Activated CD4-positive, alpha-beta T cell treated with anti-CD3 and anti-CD28 coated beads for 36 hours (primary cell): Measurements from ENCODE around the gene GMIP. TPM values are rescaled to one million over a fixed set of nuclear protein-coding genes. Genes with fewer than 3 reads are reported as not detected.
"Not testable (repeated sequence)": the region's sequence is repeated elsewhere in the genome, so short reads cannot be mapped to it uniquely, and the experiment has no call there.

Source experiments
- ATAC-seq: fragments of 200-7000 bp; cut with Tn5 transposase; one replicate; pipeline ENCODE4 v1.10.0; 2021; ENCODE audit warnings: mild to moderate bottlenecking, moderate library complexity
- CTCF ChIA-PET: fragments of 350-600 bp; sonication (Branson Sonifier 250); formaldehyde crosslinking; loops from one replicate; lab custom pipeline; 2021; ENCODE audit warnings: antibody characterized with exemption; lab: Charles Lee
- POLR2A ChIA-PET: fragments of 350-600 bp; sonication (Branson Sonifier 250); formaldehyde crosslinking; loops from one replicate; lab custom pipeline; 2021; ENCODE audit warnings: antibody characterized with exemption, inconsistent platforms; lab: Charles Lee
- DNase-seq: peaks from one replicate; pipeline ENCODE4 v3.0.0-alpha.2; 2020
- H3K27ac Mint-ChIP-seq: one replicate; pipeline ENCODE4 v1.8.0; 2021; ENCODE audit warnings: mixed read lengths
- H3K27me3 Mint-ChIP-seq: one replicate; pipeline ENCODE4 v1.8.0; 2021; ENCODE audit warnings: mixed read lengths
- H3K36me3 Mint-ChIP-seq: one replicate; pipeline ENCODE4 v1.8.0; 2021; ENCODE audit warnings: low read depth, mixed read lengths
- H3K4me1 Mint-ChIP-seq: one replicate; pipeline ENCODE4 v1.8.0; 2021; ENCODE audit warnings: mixed read lengths
- H3K4me3 Mint-ChIP-seq: one replicate; pipeline ENCODE4 v1.8.0; 2021; ENCODE audit warnings: mild to moderate bottlenecking, moderate library complexity, mixed read lengths
- H3K9me3 Mint-ChIP-seq: one replicate; pipeline ENCODE4 v1.8.0; 2021; ENCODE audit warnings: low read depth, mixed read lengths
- intact Hi-C, 2 experiments: fragments of 100-400 bp; cut with DNase I in 1 of 2; cut with micrococcal nuclease in 1 of 2; formaldehyde crosslinking; loops; one replicate each; pipeline versions ENCODE4 v1.14.2 to v1.15.1; 2022 to 2024; cut with DNase I, micrococcal nuclease
- total RNA-seq, 2 experiments: library from RNA; stranded (reverse); gene quantifications; one replicate each; pipeline ENCODE4 v1.2.3, GENCODE V29; 2021

Gene GMIP, protein sequence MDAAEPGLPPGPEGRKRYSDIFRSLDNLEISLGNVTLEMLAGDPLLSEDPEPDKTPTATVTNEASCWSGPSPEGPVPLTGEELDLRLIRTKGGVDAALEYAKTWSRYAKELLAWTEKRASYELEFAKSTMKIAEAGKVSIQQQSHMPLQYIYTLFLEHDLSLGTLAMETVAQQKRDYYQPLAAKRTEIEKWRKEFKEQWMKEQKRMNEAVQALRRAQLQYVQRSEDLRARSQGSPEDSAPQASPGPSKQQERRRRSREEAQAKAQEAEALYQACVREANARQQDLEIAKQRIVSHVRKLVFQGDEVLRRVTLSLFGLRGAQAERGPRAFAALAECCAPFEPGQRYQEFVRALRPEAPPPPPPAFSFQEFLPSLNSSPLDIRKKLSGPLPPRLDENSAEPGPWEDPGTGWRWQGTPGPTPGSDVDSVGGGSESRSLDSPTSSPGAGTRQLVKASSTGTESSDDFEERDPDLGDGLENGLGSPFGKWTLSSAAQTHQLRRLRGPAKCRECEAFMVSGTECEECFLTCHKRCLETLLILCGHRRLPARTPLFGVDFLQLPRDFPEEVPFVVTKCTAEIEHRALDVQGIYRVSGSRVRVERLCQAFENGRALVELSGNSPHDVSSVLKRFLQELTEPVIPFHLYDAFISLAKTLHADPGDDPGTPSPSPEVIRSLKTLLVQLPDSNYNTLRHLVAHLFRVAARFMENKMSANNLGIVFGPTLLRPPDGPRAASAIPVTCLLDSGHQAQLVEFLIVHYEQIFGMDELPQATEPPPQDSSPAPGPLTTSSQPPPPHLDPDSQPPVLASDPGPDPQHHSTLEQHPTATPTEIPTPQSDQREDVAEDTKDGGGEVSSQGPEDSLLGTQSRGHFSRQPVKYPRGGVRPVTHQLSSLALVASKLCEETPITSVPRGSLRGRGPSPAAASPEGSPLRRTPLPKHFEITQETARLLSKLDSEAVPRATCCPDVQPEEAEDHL
- 10 to 100 TPM; 54.9 to 56.6 TPM for total RNA-seq

DNA sequence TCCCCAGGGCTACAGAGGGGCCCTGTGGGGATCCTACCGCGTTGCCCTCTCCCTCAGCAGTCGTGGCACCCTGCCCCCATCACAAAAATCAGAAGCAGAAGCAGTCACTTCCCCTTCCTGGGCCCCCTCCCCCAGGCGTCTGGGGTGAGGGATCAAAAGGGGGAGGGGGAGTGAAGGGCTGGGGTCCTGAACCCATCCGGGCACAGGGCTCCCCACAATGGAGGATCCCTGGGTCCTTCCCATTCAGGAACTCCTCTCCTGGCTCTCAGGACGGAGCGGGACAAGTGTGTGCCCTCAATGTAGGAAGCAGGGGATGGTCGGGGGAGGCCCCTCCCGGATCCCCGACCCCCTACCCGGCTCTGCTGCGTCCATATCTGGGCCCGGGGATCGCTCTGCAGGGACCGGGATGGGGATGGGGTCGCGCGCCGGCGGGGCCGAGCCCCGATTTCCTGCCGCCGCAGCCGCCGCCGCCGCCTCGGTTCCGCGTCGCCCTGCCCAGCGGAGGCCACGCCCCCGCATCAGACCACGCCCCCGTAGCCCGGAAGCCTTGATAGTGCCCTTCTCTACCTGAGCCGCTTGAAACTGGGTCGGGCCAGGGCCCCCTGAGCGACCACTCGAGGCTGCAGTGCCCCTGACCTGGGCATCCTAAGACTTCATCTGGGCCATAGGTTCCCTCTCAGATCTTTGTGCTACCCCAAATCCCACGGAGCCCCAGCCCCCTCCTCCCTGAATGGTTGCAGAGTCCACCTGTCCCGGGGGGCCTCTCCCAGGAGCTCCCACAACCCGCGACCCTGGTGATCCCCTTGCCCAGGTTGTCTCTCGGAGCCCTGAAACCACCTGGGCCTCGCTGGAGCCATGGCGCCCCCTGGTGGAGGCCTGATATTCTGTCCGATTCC is at the start of gene GMIP:
GMIP (minus strand) TSS at position 500 of the 896 bp plus-strand sequence; CDS start at position 372, 128 bp downstream.
- ATAC-seq, result peak; percentile 82
- peak; percentile 92 for DNase-seq
- Mint-ChIP-seq H3K27me3 (no peaks in the 10 kb centered on the region), H3K9me3 (no peaks in the 10 kb centered on the region), H3K36me3 (peaks cover 33% of the 10 kb centered on the region), H3K27ac (peak within 1 kb of the TSS; percentile 96), H3K4me1 (peaks cover 10% of the 10 kb centered on the region), H3K4me3 (peak within 1 kb of the TSS; percentile 100)
- intact Hi-C loops, result loop anchor here (1.0 to 5.0 kb wide), 10 partner anchors 15 to 451 kb away; partner anchors contain the start of genes PBX4 (in 2 of the 2), ATP13A1 (in 1 of the 2), BORCS8 (in 1 of the 2) and LPAR2 (in 1 of the 2)
- POLR2A ChIA-PET, result interaction anchor here (0.7 kb wide), 1 partner anchor 112 kb away, joined by 3 read pairs; no protein-coding TSS in a partner anchor
- CTCF ChIA-PET, result interaction anchor here (0.6 to 2.5 kb wide), 13 partner anchors 17 to 317 kb away, joined by 3 to 30 read pairs (median 4); no protein-coding TSS in a partner anchor

DNA sequence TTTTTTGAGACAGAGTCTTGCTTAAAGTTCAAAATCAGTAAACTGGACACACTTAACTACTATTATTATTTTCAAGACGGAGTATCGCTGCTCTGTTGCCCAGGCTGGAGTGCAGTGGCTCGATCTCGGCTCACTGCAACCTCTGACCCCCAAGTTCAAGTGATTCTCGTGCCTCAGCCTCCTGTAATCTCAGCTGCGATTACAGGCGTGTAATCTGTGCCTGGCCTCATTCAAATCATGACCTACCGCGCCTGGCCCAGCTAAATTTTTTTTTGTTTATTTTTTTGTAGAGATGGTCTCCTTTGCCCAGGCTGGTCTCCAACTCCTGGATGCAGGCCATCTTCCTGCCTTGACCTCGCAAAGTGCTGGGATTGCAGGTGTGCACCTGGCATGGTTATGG is 48.2 kb upstream of the GMIP start:
- ChIA-PET POLR2A (no interaction called here), CTCF (interaction anchor here (1.2 kb wide), 1 partner anchor 412 kb away, joined by 7 read pairs; no protein-coding TSS in a partner anchor)
- Mint-ChIP-seq H3K27ac (no peak overlapping the region), H3K9me3 (peaks cover 4% of the 10 kb centered on the region), H3K4me3 (no peak overlapping the region), H3K36me3 (peaks cover 12% of the 10 kb centered on the region), H3K4me1 (no peaks in the 10 kb centered on the region), H3K27me3 (no peaks in the 10 kb centered on the region)
- intact Hi-C loops, result no loop called here
- no peak for ATAC-seq
- no peak for DNase-seq

DNA sequence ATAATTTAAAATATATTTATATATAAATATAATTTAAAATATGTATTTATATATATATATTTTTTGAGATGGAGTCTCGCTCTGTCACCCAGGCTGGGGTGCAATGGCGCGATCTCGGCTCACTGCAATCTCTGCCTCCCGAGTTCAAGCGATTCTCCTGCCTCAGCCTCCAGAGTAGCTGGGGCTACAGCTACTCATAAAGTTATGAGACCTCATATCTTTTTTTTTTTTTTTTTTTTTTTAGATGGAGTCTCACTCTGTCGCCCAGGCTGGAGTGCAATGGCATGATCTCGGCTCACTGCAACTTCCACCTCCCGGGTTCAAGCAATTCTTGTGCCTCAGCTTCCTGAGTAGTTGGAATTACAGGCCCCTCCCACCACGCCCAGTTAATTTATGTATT is 45.6 kb upstream of the GMIP start:
- POLR2A ChIA-PET, H3K27ac Mint-ChIP-seq, CTCF ChIA-PET: not testable (repeated sequence)

DNA sequence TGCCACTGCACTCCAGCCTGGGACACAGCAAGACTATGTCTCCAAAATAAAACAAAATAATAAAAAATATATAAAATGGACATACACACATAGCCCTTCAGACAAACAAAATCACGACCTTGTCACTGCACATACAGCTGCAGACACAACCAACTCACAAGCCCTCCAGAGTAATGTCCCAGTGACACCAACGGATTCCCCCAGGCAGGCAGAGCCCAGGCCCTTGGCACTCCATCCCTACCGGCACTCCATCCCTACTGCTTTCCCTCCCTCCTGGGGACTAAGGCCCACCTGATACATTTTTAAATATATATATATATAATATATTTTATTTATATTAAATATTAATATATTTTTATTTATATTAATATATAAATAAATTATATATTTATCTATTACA is 43.6 kb upstream of the GMIP start:
- ATAC-seq (peak; percentile 17), DNase-seq (no peak)
- POLR2A ChIA-PET, result no interaction called here
- Mint-ChIP-seq H3K4me3 (no peak overlapping the region), H3K9me3 (peaks cover 25% of the 10 kb centered on the region), H3K27ac (no peak overlapping the region), H3K4me1 (no peaks in the 10 kb centered on the region), H3K27me3 (no peaks in the 10 kb centered on the region), H3K36me3 (peaks cover 46% of the 10 kb centered on the region)
- CTCF ChIA-PET, result no interaction called here
- intact Hi-C loops, result loop anchor here (2.0 to 10.0 kb wide), 2 partner anchors 16 to 858 kb away; no protein-coding TSS in a partner anchor

More for the DNA sequence above, 45.6 kb upstream of the GMIP start:
- intact Hi-C loops, result loop anchor here in 1 of 2 experiments (10.0 kb wide), 1 partner anchor 856 kb away; no protein-coding TSS in a partner anchor
- H3K9me3 Mint-ChIP-seq, result peaks cover 12% of the 10 kb centered on the region
- not testable (repeated sequence) for H3K4me1 Mint-ChIP-seq, H3K27me3 Mint-ChIP-seq, H3K4me3 Mint-ChIP-seq
- peak; percentile 35 for DNase-seq
- peak; percentile 37 for ATAC-seq
- H3K36me3 Mint-ChIP-seq, result peaks cover 28% of the 10 kb centered on the region

DNA sequence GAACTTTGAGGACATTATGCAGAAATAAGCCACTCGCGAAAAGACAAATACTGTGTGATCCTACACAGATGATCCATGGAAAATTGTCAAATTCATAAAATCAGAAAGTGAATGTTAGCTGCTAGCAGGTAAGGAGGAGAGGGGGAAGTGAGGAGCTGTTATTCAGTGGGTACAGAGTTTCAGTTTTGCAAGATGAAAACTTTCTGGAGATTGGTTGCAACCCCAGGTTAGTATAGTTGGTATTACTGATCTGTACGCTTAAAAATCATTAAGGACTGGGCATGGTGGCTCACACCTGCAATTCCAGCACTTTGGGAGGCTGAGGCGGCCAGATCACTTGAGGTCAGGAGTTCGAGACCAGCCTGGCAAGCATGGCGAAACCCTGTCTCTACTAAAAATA is 43.1 kb upstream of the GMIP start:
- no peak overlapping the region for H3K4me3 Mint-ChIP-seq
- DNase-seq, result no peak
- CTCF ChIA-PET, result interaction anchor here (0.7 kb wide), 1 partner anchor 248 kb away, joined by 4 read pairs; no protein-coding TSS in a partner anchor

DNA sequence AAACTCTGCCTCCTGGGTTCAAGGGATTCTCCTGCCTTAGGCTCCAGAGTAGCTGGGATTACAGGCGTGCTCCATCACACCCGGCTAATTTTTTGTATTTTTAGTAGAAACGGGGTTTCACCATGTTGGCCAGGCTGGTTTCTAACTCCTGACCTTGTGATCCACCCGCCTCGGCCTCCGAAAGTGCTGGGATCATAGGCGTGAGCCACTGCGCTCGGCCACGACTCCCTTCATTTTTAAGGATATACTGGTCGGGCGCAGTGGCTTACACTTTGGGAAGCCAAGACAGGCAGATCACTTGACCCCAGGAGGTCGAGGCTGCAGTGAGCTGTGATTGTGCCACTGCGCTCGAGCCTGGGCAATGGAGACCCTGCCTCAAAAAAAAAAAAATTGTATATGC is 42.7 kb upstream of the GMIP start:
- not testable (repeated sequence) for DNase-seq, H3K4me3 Mint-ChIP-seq, H3K27me3 Mint-ChIP-seq, ATAC-seq, H3K4me1 Mint-ChIP-seq, H3K27ac Mint-ChIP-seq
- Mint-ChIP-seq H3K9me3 (peaks cover 29% of the 10 kb centered on the region), H3K36me3 (peaks cover 54% of the 10 kb centered on the region)
- CTCF ChIA-PET, result interaction anchor here (0.7 kb wide), 1 partner anchor 248 kb away, joined by 4 read pairs; no protein-coding TSS in a partner anchor
- intact Hi-C loops, result loop anchor here (2.0 to 10.0 kb wide), 2 partner anchors 15 to 859 kb away; no protein-coding TSS in a partner anchor
- POLR2A ChIA-PET, result interaction anchor here (0.6 kb wide), 1 partner anchor 1247 kb away, joined by 9 read pairs; no protein-coding TSS in a partner anchor

More for the DNA sequence above, 43.1 kb upstream of the GMIP start:
- Mint-ChIP-seq H3K36me3 (peaks cover 50% of the 10 kb centered on the region), H3K4me1 (no peaks in the 10 kb centered on the region), H3K27ac (no peak overlapping the region), H3K27me3 (no peaks in the 10 kb centered on the region), H3K9me3 (peaks cover 25% of the 10 kb centered on the region)
- ATAC-seq, result peak; percentile 43
- intact Hi-C loops, result loop anchor here (2.0 to 10.0 kb wide), 2 partner anchors 16 to 858 kb away; no protein-coding TSS in a partner anchor
- POLR2A ChIA-PET, result no interaction called here

DNA sequence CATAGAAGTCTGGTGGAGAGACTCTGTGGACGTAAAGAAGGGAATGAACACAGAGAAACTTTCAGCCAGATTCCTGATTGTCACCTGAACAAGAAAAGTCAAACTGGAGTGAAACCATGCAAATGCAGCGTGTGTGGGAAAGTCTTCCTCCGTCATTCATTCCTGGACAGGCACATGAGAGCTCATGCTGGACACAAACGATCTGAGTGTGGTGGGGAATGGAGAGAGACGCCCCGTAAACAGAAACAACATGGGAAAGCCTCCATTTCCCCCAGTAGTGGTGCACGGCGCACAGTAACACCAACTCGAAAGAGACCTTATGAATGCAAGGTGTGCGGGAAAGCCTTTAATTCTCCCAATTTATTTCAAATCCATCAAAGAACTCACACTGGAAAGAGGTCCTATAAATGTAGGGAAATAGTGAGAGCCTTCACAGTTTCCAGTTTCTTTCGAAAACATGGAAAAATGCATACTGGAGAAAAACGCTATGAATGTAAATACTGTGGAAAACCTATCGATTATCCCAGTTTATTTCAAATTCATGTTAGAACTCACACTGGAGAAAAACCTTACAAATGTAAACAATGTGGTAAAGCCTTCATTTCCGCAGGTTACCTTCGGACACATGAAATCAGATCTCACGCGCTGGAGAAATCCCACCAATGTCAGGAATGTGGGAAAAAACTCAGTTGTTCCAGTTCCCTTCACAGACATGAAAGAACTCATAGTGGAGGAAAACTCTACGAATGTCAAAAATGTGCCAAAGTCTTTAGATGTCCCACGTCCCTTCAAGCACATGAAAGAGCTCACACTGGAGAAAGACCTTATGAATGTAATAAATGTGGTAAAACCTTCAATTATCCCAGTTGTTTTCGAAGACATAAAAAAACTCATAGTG is 36.0 kb upstream of the GMIP start:
- Mint-ChIP-seq H3K27ac (no peak overlapping the region), H3K27me3 (no peaks in the 10 kb centered on the region), H3K9me3 (peaks cover 62% of the 10 kb centered on the region), H3K4me1 (peaks cover 6% of the 10 kb centered on the region), H3K4me3 (no peak overlapping the region), H3K36me3 (peaks cover 94% of the 10 kb centered on the region)
- ChIA-PET CTCF (interaction anchor here (0.7 kb wide), 1 partner anchor 281 kb away, joined by 4 read pairs; no protein-coding TSS in a partner anchor), POLR2A (interaction anchor here (0.6 kb wide), 1 partner anchor 135 kb away, joined by 5 read pairs; no protein-coding TSS in a partner anchor)
- intact Hi-C loops, result loop anchor here (5.0 to 10.0 kb wide), 4 partner anchors 33 to 865 kb away; no protein-coding TSS in a partner anchor
- DNase-seq (no peak), ATAC-seq (no peak)

DNA sequence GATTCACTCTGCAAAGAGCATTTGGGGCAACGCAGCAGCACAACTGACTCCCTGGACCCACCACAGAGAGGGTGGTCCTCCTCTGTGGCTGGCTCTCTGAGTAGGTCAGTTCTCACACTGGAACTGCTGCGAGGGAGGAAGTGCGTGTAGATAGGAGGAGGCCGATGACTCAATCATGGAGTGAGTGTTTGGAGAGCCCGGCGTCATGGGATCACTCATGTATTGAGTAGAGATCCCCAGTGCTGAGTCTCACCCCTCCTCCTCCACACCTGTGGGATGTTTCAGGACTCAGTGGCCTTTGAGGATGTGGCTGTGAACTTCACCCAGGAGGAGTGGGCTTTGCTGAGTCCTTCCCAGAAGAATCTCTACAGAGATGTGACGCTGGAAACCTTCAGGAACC is 34.1 kb upstream of the GMIP start:
- H3K27ac Mint-ChIP-seq, result peak overlapping the region; percentile 37
- H3K36me3 Mint-ChIP-seq, result peaks cover 95% of the 10 kb centered on the region
- ChIA-PET POLR2A (no interaction called here), CTCF (no interaction called here)
- H3K27me3 Mint-ChIP-seq, result no peaks in the 10 kb centered on the region
- no peak for ATAC-seq
- no peak overlapping the region for H3K4me3 Mint-ChIP-seq
- peaks cover 10% of the 10 kb centered on the region for H3K4me1 Mint-ChIP-seq
- DNase-seq, result no peak
- intact Hi-C loops, result loop anchor here in 1 of 2 experiments (5.0 kb wide), 2 partner anchors 35 to 115 kb away; no protein-coding TSS in a partner anchor
- H3K9me3 Mint-ChIP-seq, result peaks cover 54% of the 10 kb centered on the region

DNA sequence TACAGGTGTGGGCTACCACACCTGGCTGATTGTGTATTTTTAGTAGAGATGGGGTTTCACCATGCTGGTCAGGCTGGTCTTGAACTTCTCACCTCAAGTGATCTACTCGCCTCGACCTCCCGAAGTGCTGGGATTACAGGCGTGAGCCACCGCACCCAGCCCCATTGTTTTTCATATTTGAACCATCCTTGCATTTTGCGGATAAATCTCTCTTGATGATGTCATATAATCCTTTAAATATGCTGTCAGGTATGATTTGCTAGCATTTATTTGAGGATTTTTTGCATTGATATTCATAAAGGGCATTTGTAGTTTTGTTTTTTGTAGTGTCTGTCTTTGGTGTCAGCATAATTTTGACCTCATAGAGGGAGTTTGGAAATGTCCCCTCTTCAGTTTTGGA is 30.9 kb upstream of the GMIP start:
- POLR2A ChIA-PET, result no interaction called here
- peaks cover 42% of the 10 kb centered on the region for H3K9me3 Mint-ChIP-seq
- no peak overlapping the region for H3K27ac Mint-ChIP-seq
- H3K27me3 Mint-ChIP-seq, result no peaks in the 10 kb centered on the region
- H3K4me1 Mint-ChIP-seq, result peaks cover 25% of the 10 kb centered on the region
- H3K36me3 Mint-ChIP-seq, result peaks cover 94% of the 10 kb centered on the region
- CTCF ChIA-PET, result no interaction called here
- no peak for DNase-seq
- ATAC-seq, result no peak
- no peak overlapping the region for H3K4me3 Mint-ChIP-seq
- intact Hi-C loops, result no loop called here
